WTC11 (cell line): ENCODE results near the gene ZNF174. TPM values are rescaled to one million over a fixed set of nuclear protein-coding genes. Genes with fewer than 3 reads are reported as not detected.

Experiments used
- ATAC-seq: fragments of 200-7000 bp; cut with Tn5 transposase; 2 replicates; pipeline ENCODE4 v1.10.0; 2021; ENCODE audit warnings: mild to moderate bottlenecking, moderate library complexity
- CTCF ChIA-PET: fragments of 300-600 bp; sonication (Branson Sonifier 250); formaldehyde crosslinking; loops from one replicate; lab custom pipeline; 2021; ENCODE audit warnings: antibody characterized with exemption; lab: Charles Lee
- POLR2A ChIA-PET: fragments of 350-600 bp; sonication (Branson Sonifier 250); formaldehyde crosslinking; loops from one replicate; lab custom pipeline; 2021; ENCODE audit warnings: antibody characterized with exemption; lab: Charles Lee
- DNase-seq: peaks from one replicate; pipeline ENCODE4 v3.0.0; 2021; ENCODE audit warnings: low spot score
- H3K27ac Mint-ChIP-seq: 2 replicates; pipeline ENCODE4 v1.8.0; 2021; ENCODE audit warnings: mixed read lengths
- H3K27me3 Mint-ChIP-seq: 2 replicates; pipeline ENCODE4 v1.8.0; 2021; ENCODE audit warnings: low read depth, mild to moderate bottlenecking, moderate library complexity, mixed read lengths
- H3K36me3 Mint-ChIP-seq: 2 replicates; pipeline ENCODE4 v1.8.0; 2021; ENCODE audit warnings: mixed read lengths
- H3K4me1 Mint-ChIP-seq: 2 replicates; pipeline ENCODE4 v1.8.0; 2022; ENCODE audit warnings: mixed read lengths
- H3K4me3 Mint-ChIP-seq: 2 replicates; pipeline ENCODE4 v1.8.0; 2021; ENCODE audit warnings: mild to moderate bottlenecking, moderate library complexity, mixed read lengths
- H3K9me3 Mint-ChIP-seq: 2 replicates; pipeline ENCODE4 v1.8.0; 2021; ENCODE audit warnings: mixed read lengths
- EMX1 ChIP-seq: fragments of 250-450 bp; sonication (Bioruptor Pico); IDR thresholded peaks from 2 replicates; pipeline ENCODE4 v1.8.0; 2021; ENCODE audit warnings: mild to moderate bottlenecking
- GRHL2 ChIP-seq: fragments of 250-450 bp; sonication (Bioruptor Pico); IDR thresholded peaks from 2 replicates; pipeline ENCODE4 v1.8.0; 2022; ENCODE audit warnings: mild to moderate bottlenecking, moderate library complexity; ENCODE audit not compliant: insufficient replicate concordance, severe bottlenecking
- GTF2I ChIP-seq: fragments of 250-450 bp; sonication (Bioruptor Pico); conservative IDR thresholded peaks from 2 replicates; pipeline ENCODE4 v1.4.0; 2021; ENCODE audit warnings: mild to moderate bottlenecking
- JAZF1 ChIP-seq: fragments of 250-450 bp; sonication (Bioruptor Pico); IDR thresholded peaks from 2 replicates; pipeline ENCODE4 v1.9.0; 2021; ENCODE audit warnings: moderate library complexity, mild to moderate bottlenecking, inconsistent platforms
- JUN ChIP-seq: sonication (generic); formaldehyde crosslinking; IDR thresholded peaks from 2 replicates; pipeline ENCODE4 v1.8.0; 2023; ENCODE audit warnings: mild to moderate bottlenecking, missing genetic modification reagents
- KAT7 ChIP-seq: sonication (generic); formaldehyde crosslinking; IDR thresholded peaks from 2 replicates; pipeline ENCODE4 v1.8.1; 2023; ENCODE audit warnings: missing genetic modification reagents, mild to moderate bottlenecking, borderline replicate concordance
- MLX ChIP-seq: sonication (generic); formaldehyde crosslinking; IDR thresholded peaks from 2 replicates; pipeline ENCODE4 v1.8.1; 2023; ENCODE audit warnings: mild to moderate bottlenecking, missing genetic modification reagents, moderate library complexity
- PRDM15 ChIP-seq: sonication (generic); formaldehyde crosslinking; IDR thresholded peaks from 2 replicates; pipeline ENCODE4 v1.8.0; 2022; ENCODE audit warnings: missing genetic modification reagents
- PREB ChIP-seq: sonication (generic); formaldehyde crosslinking; IDR thresholded peaks from 2 replicates; pipeline ENCODE4 v1.8.1; 2022; ENCODE audit warnings: mild to moderate bottlenecking, missing genetic modification reagents, moderate library complexity, borderline replicate concordance
- RELA ChIP-seq: sonication (generic); formaldehyde crosslinking; IDR thresholded peaks from 2 replicates; pipeline ENCODE4 v1.8.1; 2022; ENCODE audit warnings: missing genetic modification reagents, mild to moderate bottlenecking, borderline replicate concordance
- TP53 ChIP-seq: sonication (generic); formaldehyde crosslinking; IDR thresholded peaks from 2 replicates; pipeline ENCODE4 v1.8.1; 2023; ENCODE audit warnings: mild to moderate bottlenecking, missing genetic modification reagents
- USF1 ChIP-seq: sonication (generic); formaldehyde crosslinking; IDR thresholded peaks from 2 replicates; pipeline ENCODE4 v1.8.0; 2022; ENCODE audit warnings: mild to moderate bottlenecking, missing genetic modification reagents
- USF2 ChIP-seq: sonication (generic); formaldehyde crosslinking; IDR thresholded peaks from 2 replicates; pipeline ENCODE4 v1.8.1; 2023; ENCODE audit warnings: mild to moderate bottlenecking, missing genetic modification reagents, moderate library complexity
- ZNF263 ChIP-seq: sonication (generic); formaldehyde crosslinking; IDR thresholded peaks from 2 replicates; pipeline ENCODE4 v1.8.1; 2022; ENCODE audit warnings: low read depth, mild to moderate bottlenecking, moderate library complexity, missing genetic modification reagents
- ZNF671 ChIP-seq: fragments of 250-450 bp; sonication (Bioruptor Pico); IDR thresholded peaks from 2 replicates; pipeline ENCODE4 v1.8.0; 2021; ENCODE audit warnings: mild to moderate bottlenecking
- ZSCAN18 ChIP-seq: fragments of 250-450 bp; sonication (Bioruptor Pico); IDR thresholded peaks from 2 replicates; pipeline ENCODE4 v2.1.2; 2022; ENCODE audit warnings: mild to moderate bottlenecking, moderate library complexity
- total RNA-seq: library from RNA; stranded (reverse); gene quantifications from 3 replicates; pipeline ENCODE4 v1.2.3, GENCODE V29; 2021

The ZNF174 gene
- total RNA-seq, 1 experiment from 2014 or later: 13.8 TPM

GRCh38 chr16:3454093-3454492 is 53.1 kb downstream of the ZNF174 start:
- no peaks in the 10 kb centered on the region; the same call in 1 of the 2 replicates for H3K27me3 Mint-ChIP-seq
- 0 out of 2 replicates have a peak overlapping the region, but pooled peaks have one; percentile 8 for H3K27ac Mint-ChIP-seq
- POLR2A ChIA-PET: no interaction called here
- TF ChIP-seq ZNF263 (CRISPR knock-in tag): no peak
- TF ChIP-seq ZNF671: no peak
- TF ChIP-seq GRHL2: no peak
- TF ChIP-seq MLX (CRISPR knock-in tag): no peak
- no peak for TF ChIP-seq PREB
- TF ChIP-seq RELA (CRISPR knock-in tag): no peak
- no peak for TF ChIP-seq PRDM15 (CRISPR knock-in tag)
- no peak for TF ChIP-seq EMX1
- H3K36me3 Mint-ChIP-seq: peaks cover 20% of the 10 kb centered on the region
- no peak overlapping the region for H3K4me3 Mint-ChIP-seq
- ATAC-seq (peak; percentile 10), DNase-seq (no peak)
- peaks cover 7% of the 10 kb centered on the region for H3K4me1 Mint-ChIP-seq
- peaks cover 12% of the 10 kb centered on the region for H3K9me3 Mint-ChIP-seq
- CTCF ChIA-PET: interaction anchor here (0.6 kb wide), 1 partner anchor 53 kb away, joined by 3 read pairs; no protein-coding TSS in a partner anchor

- Mint-ChIP-seq H3K27ac (0 out of 2 replicates have a peak overlapping the region, but pooled peaks have one; percentile 8), H3K36me3 (peaks cover 14% of the 10 kb centered on the region)
- CTCF ChIA-PET: interaction anchor here (0.6 to 1.7 kb wide), 2 partner anchors 11 to 53 kb away, joined by 3 to 4 read pairs; partner anchors contain the start of genes NAA60 and ZNF597
Observed at GRCh38 chr16:3454631-3455147, 53.7 kb downstream of the ZNF174 start.

More at GRCh38 chr16:3454631-3455147, 53.7 kb downstream of the ZNF174 start:
- Mint-ChIP-seq H3K27me3 (no peaks in the 10 kb centered on the region; the same call in 1 of the 2 replicates), H3K9me3 (peaks cover 10% of the 10 kb centered on the region), H3K4me3 (no peak overlapping the region)
- POLR2A ChIA-PET: no interaction called here
- no peak for ATAC-seq
- no peak for TF ChIP-seq USF1
- TF ChIP-seq GRHL2: no peak
- no peak for TF ChIP-seq TP53 (CRISPR knock-in tag)
- TF ChIP-seq ZSCAN18: no peak
- no peak for TF ChIP-seq USF2 (CRISPR knock-in tag)
- no peak for TF ChIP-seq JUN (CRISPR knock-in tag)
- TF ChIP-seq GTF2I (CRISPR knock-in tag): no peak
- no peak for TF ChIP-seq KAT7 (CRISPR knock-in tag)
- TF ChIP-seq JAZF1 (CRISPR knock-in tag): no peak
- TF ChIP-seq, all 79 proteins: peak for 0
- H3K4me1 Mint-ChIP-seq: peaks cover 13% of the 10 kb centered on the region
- DNase-seq: no peak
